ENCODE measurements around the gene UBA6.

GRCh38 chr4:67632492-67632891 is 68.5 kb downstream of the UBA6 start:
- TF ChIP-seq CTCF (conservative IDR thresholded peaks at IDR 0.05; ENCODE audit: low read length) (no peak), EZH2phosphoT487 (IDR thresholded peaks at IDR 0.05; ENCODE audit: borderline replicate concordance) (no peak)
